Erythroblast (primary cell): ENCODE data around the gene CYS1.

Experiments
- GATA1 ChIP-seq: IDR thresholded peaks from 2 replicates; pipeline ENCODE4 v1.6.1; 2011; ENCODE audit warnings: low read depth, mild to moderate bottlenecking, control low read depth, low read length, moderate library complexity
- POLR2A ChIP-seq: IDR thresholded peaks from 2 replicates; pipeline ENCODE4 v1.6.1; 2011; ENCODE audit warnings: mild to moderate bottlenecking, low read length

DNA sequence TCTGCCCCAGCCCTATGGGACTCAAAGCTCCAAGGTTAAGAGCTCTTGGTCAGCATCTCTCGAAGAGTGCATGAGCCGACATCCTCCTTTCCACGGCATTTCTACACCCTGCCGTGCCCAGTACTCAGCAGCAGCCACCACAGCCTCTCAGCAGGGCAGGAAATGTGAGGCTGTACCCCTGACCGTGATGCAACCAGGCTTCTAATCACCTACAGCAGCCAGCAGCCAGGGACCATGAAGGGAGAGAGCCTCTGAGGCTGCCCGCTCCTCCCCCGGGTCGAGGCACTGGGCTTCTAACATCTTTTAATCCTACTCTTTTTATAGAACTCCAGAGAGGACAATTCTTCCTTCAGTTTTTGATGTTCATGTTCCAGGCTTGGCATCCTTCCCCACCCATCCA, 6.5 kb downstream of the CYS1 start:
- TF ChIP-seq POLR2A (no peak), GATA1 (no peak)
